Erythroblast (primary cell): ENCODE results near the gene CHRM4.

ENCODE experiments used
- DNase-seq, 2 experiments: peaks; one replicate each; lab custom pipeline; 2025; lab: John Stamatoyannopoulos, UW
- GATA1 ChIP-seq: IDR thresholded peaks from 2 replicates; pipeline ENCODE4 v1.6.1; 2011; ENCODE audit warnings: low read depth, mild to moderate bottlenecking, control low read depth, low read length, moderate library complexity
- POLR2A ChIP-seq: IDR thresholded peaks from 2 replicates; pipeline ENCODE4 v1.6.1; 2011; ENCODE audit warnings: mild to moderate bottlenecking, low read length

CHRM4 gene

GRCh38 chr11:46391578-46392420 is at the start of gene CHRM4:
CHRM4 (minus strand) TSS chr11:46391776; CDS start chr11:46386557, 5,219 bp downstream.
- peak; percentile 62 to 63 for DNase-seq
- TF ChIP-seq POLR2A = no peak
- no peak for TF ChIP-seq GATA1

- no peak for TF ChIP-seq GATA1
- TF ChIP-seq POLR2A = no peak
- DNase-seq = no peak
These were observed 46.6 kb upstream of the CHRM4 start for GRCh38 chr11:46438211-46438610.

GRCh38 chr11:46437122-46437689 is 45.6 kb upstream of the CHRM4 start:
- DNase-seq = no peak

DNA sequence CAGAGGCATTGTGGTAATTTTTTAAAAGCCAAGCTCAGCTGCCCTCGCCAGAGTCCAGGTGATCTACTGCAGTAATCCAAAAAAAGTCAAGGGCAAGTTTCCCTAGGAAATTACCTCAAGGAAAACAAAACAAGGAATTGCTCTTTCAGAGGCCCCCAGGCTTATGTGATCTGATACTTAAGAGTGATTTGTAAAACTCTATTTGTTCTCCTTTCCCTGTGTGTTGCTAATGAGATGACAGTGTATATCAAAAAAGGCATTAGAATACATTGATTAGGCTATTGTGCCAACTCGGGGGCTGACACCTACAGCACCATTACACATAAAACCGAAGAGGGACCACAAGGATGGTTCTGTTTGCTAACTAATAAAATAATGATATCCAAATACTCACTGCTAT is 44.5 kb upstream of the CHRM4 start:
- no peak for DNase-seq
- TF ChIP-seq GATA1 = no peak
- TF ChIP-seq POLR2A = no peak

More at GRCh38 chr11:46437122-46437689, 45.6 kb upstream of the CHRM4 start:
- no peak for TF ChIP-seq GATA1
- TF ChIP-seq POLR2A = no peak

DNA sequence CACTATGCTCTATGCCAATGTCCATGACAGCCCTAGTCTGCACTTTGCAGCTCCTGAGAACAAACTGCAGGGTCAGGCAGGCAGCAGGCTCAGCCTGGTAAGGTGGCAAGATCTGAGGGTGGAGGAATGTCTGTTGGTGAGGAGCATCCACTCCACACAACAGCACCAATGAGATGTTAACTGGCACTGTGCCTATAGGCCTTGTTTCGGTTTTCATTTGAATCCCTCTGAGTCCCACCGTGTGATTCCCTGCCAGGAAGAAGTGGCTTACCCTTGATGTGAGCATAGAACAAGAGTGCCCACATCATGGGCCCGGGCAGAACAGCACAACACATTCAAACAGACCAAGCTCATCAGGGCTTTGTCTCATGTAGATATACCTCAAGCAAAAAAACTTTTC is 44.1 kb upstream of the CHRM4 start:
- TF ChIP-seq GATA1 (no peak), POLR2A (no peak)

DNA sequence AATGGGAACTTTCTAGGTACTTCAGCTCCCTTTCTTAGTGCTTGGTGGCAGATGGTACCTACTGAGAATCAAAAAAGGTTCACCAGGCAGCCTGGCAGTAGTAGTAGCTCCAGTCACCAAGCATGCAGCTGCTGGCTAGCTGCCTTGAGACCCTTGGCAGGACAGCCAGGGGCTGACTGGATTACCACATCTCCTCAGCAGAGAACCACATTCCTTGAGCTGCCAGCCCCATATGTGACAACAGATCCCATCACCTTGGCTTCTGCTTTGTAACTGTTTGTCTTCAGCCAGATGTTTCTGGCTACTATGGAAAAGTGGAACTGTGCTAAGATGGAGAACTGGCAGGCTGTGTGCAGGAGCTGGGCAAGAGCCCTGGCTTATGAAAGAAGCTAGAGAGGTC is 39.6 kb upstream of the CHRM4 start:
- TF ChIP-seq POLR2A (no peak), GATA1 (no peak)
- no peak for DNase-seq

More for the DNA sequence above, 44.1 kb upstream of the CHRM4 start:
- DNase-seq = no peak

DNA sequence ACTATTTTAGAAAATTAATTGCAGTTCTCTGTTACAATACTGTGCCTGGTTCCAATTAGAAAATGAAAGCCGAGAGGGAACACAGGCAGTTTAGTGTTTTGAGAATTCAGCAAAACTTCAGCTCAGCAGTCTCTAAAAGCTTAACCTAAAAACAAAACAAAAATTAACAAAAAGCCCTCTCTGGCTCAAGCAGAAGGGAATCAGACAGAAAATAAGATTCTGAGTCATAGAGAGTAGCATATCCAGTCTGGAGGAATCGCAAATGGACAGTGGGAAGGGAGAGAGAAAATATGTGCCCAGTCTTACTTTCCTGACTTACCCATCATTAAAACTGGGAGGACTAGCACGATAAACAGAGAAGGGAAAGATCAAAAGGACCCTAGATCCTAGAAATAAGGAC is 38.1 kb upstream of the CHRM4 start:
- TF ChIP-seq POLR2A (no peak), GATA1 (no peak)
- DNase-seq = no peak

DNA sequence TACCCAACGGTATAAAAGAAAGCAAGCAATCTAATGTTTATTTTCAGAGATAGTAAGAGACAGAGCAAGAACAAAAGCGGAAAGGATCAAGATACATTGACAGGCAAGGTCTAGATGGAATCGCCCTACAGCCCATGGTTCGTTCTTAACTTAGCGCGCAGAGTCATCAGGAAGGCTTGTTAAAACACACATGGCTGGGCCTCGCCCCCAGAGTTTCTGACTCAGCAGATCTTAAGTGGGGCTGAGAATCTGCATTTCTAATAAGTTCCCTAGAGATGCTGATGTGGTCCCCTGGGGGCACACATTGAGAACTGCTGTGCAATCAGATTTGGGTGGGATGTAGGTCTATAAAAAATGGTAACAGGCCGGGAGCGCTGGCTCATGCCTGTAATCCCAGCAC is 35.8 kb upstream of the CHRM4 start:
- peak; percentile 59 to 76 for DNase-seq
- no peak for TF ChIP-seq GATA1
- no peak for TF ChIP-seq POLR2A

DNA sequence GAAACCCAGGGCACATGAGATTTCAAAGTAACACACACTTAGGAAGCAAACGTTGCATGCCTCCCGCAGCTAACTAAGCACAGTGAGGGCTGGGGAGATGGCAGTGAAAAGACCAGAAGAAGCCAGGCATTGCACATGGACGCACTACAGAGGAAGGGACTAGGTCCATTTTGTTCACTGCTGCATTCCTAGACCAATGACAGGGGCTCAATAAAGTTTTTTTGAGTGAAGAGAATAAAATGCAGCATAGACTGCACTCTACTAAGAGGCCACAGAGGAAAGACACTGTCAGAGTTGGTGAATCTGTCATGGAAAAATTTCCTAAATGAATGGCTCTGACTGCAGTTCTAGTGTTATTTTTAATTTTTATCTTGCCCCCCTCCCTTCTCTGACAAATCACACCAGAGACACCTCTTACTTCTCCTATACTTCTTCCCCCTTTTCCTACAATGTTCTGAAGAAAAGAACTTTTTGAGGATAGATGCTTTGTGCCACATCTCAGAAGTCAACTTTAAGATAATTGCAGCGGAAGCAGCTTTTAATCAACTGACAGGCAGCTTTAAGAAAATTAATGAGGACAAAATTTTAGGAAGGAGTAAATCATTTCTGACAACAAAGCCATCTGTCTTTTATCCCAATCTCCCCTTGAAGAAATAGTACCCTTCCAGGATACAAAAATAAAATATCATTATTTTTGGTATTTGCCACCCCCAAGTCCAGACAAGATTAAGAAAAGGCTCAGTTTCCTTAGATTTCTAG is 34.8 kb upstream of the CHRM4 start:
- DNase-seq = no peak
- TF ChIP-seq GATA1 (no peak), POLR2A (no peak)

GRCh38 chr11:46422588-46422987 is 31.0 kb upstream of the CHRM4 start:
- TF ChIP-seq GATA1 (no peak), POLR2A (no peak)
- no peak for DNase-seq

GRCh38 chr11:46421257-46421880 is 29.8 kb upstream of the CHRM4 start:
- TF ChIP-seq GATA1 (no peak), POLR2A (no peak)
- DNase-seq = peak in 1 of 2 experiments; percentile 29

DNA sequence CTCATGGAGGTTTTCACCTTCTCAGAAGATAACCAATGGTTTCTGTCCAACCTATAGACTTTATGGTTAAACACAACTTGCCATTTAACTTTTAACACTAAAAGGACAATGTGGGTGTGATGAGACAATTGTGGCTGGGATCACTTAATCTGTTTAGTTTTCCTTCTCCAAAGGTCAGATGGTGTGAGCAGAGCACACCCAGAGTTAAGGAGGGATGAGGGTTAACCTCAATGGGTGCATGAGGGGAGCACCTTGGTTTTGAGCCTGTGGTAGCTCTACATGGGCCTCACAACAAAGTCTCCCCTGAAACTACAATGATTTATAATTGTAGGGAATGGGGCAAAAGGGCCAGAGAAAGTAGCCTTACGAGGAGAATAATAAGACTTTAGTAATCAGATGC is 28.9 kb upstream of the CHRM4 start:
- no peak for DNase-seq
- no peak for TF ChIP-seq POLR2A

GRCh38 chr11:46418751-46419150 is 27.2 kb upstream of the CHRM4 start:
- TF ChIP-seq GATA1 = no peak
- DNase-seq = no peak
